Measurements from ENCODE around the gene MRAP.

- TF ChIP-seq CTCF (conservative IDR thresholded peaks at IDR 0.05) (no peak), ZFX (IDR thresholded peaks at IDR 0.05) (no peak)
Observed at GRCh38 chr21:32320059-32320458, 21.4 kb downstream of the MRAP start.
